Germinal center (tissue), 1 donor: ENCODE results near the gene SPAG16.
"Not testable (repeated sequence)": the region's sequence is repeated elsewhere in the genome, so short reads cannot be mapped to it uniquely, and the experiment has no call there.

ENCODE experiments used
- DNase-seq: peaks from one replicate; pipeline ENCODE4 v3.0.0; 2012; ENCODE audit warnings: mixed read lengths, low spot score

The SPAG16 gene

DNA sequence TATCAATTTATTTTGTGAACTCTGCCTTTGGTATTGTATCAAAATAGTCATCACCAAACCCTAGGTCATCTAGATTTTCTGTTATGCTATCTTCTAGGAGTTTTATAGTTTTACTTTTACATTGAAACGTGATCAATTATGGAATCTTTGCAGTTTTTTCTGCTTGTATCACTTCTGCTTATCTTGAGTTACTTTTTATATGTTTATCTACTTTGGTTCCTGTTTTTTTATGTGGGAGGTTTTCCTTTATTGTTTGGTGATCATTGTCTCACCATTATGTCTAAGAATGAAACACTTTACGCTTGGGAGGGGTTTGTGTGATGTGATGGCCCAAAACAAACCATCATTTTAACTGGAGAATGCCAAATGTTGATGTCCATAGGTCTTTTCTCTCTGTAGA is 261.2 kb downstream of the SPAG16 start:
- no peak for DNase-seq

DNA sequence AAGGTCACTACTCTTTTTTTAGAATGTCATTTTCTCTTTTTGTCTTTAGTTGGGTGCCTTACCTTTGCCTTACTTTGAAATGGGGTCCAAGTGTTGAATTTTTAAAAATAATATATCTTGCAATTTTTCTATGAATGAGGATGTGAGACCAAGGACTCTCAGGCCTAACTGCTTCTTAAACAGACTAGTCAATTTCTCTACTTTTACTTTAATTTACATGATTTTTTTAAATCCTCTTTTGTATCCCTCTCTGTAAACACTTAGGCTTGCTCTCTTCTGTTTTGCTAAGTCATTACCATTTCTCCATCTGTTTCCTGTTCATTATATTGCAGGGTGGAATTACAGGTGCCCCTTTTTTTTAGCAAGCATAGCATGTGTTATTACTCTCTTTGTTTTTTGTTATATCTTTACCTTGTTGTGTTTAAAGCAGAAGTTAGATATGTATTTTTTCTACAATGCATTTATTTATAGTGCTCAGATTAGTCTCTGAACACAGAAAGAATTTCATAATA is 261.8 kb downstream of the SPAG16 start:
- no peak for DNase-seq

DNA sequence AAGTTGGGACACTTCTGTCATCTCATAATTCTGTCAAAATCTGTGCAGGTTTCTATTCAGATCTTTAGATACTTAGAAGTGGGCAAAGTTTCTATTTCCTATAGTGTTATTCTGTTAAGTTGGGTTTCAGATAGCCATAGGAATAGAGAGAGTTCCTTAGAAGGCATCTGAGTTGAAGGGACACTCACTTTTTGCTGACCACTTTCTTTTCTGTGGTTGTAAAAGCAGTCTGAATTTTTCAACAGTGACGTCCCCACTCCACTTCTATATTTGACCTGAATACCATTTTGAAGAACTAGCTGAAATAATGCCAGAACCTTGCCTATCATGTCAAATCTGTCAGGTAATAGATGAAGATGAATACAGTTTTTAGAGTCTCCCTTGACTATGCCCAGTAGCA is 267.3 kb downstream of the SPAG16 start:
- DNase-seq = no peak

DNA sequence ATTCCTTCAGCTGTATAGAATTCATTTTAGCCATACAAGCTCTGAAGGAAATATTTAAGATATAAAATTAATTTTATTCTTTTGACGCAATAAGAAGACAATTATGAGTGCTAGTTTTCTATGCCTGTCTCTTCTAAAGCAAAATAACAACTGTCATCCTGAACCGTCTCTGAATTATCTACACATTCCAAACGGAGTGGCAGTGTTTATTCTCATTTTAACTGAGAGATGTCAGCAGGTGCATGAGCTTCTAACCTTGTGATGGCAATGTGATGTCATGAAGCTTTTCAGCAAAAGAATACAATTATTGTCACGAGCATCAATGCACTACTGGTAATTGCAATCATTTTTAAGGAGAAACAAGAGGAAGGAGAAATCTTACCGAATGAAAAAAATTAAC is 274.8 kb downstream of the SPAG16 start:
- no peak for DNase-seq

DNA sequence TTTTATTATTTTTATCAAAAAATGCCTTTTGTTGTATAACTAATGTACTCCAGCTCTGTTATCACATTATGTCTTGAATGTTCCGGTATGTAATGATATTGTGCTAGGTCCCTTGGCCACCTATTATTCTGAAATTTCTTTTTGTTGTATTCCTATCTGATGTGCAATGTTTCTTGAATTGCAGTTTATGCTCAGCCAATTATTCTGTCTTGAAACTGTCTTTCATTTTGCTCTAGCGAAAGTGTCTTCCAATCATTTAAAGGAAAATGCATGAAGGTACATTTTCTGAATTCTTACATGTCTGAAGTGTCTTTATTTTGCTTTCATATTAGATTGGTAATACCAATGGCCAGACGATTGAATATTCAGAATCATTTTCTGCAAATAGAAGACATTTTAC is 277.5 kb downstream of the SPAG16 start:
- no peak for DNase-seq

DNA sequence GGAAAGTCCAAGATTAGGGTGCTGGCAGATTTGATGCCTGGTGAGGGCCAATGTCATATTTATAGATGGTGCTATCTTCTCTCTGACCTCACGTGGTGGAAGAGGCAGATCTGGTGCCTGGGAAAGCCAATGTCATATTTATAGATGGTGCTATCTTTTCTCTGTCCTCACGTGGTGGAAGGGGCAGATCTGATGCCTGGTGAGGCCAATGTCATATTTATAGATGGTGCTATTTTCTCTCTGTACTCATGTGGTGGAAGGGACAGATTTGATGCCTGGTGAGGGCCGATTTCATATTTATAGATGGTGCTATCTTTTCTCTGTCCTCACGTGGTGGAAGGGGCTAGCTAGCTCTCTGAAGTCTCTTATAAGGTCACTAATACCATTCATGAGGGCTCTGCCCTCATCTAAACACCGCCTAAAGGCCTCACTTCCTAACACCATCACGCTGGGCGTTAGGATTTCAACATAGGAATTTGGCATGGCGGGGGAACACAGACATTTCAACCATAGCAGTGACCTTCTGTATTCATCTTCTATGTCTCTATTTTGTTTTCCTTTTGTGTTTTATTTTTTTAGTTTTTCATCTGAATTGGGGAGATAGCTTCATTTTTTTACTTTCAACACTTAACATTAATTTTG is 278.4 kb downstream of the SPAG16 start:
- DNase-seq = no peak

DNA sequence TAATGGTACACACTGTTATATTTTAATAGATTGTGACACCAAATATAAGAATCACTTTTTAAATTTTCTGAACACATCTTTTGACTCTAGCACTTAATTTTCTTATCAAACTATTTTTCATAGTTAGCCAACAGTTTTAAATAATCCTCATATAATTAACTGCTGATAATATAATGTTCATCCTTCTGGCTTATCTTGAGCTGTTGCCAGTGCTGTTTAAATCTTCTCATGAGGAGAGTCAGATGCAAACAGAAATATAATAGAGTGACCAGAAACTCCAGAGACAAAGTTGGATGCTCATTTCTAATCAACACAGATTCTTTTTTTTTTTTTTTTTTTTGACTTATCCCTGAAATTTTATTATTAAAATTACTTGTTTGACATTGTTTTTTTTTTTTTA is 282.6 kb downstream of the SPAG16 start:
- no peak for DNase-seq

DNA sequence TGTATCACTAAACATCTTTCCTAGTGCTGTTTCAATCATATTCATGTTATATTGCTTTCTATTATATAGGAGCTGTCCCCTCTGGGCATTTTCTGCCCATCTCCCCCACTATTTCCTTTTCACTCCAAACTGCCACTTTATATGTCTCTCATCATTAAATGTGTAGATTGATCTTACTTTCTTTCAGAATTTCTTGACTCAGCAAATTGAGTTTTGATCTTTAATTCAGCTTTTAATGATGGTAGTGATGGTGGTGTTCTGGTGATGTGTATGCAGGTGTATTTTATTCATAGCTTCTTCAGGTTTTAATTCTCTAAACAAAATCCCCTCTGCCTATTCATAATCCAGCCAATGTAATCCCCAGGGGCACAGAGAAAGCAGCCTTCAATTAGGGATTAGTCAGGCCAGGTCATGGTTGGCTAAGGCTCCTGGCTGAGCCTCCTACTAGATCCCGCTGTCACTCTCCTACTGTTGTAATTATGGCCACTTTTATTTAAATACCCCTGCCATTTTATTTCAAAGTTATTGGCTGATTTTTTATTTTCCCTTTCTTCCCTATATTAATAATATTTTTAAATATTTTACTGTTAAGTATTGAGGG is 325.4 kb downstream of the SPAG16 start:
- no peak for DNase-seq

DNA sequence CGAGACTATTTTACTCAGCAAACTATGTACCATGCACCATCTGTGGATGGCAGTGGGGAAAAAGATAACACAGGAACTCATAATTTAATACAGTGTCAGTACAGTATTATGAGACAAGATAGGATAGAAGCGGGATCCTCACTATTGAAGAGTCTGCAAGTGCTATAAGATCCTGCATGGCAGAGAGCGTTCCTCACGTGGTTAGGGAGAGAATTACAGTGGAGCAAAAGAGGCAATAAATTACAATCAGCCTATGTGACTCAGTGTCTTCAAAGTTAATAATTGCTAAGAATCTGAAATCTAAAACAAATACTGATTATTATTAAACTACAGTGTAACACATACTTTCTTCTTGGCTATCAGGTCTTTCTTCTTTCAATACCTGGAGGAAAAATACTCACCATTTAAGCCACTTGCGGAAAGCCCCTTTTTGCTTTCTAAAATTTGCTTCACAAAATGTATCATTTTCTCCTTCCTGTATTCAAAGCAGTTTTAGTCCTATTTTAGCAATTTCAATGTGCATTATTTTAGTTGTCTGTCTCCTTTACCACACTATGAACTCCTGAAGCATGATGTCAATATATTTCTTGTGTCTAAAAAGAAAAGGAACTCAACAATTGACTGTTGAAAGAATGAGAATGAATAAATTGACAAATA is 342.9 kb downstream of the SPAG16 start:
- peak; percentile 7 for DNase-seq

DNA sequence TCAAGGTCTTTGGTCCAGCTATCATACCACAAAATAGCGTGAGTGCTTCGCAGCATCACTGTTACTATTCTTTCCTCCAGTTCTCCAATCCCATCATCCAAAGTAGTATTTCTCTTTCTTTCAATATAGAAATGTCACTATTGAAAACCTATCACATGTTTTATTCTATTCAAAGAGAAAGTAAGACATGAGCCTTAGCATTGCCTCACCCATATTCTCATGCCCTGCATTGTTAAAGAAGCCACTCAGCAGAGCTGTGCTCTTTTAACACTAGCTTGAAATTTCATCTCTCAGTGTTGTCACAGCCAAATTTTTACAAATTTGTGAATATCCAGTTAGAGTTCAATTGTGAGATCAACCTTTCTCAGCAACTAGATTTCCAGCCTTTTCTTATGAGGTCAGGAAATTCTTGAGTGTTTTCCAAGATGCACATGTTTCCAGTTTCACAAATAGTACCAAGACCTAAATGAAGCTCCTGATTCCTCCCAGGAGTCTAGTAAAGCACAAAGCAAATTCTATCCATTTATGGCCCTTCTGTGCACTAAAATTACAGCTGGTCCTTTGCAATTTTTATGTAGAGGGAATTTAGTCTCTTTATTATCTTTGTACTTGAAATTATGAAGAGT is 343.7 kb downstream of the SPAG16 start:
- DNase-seq = no peak

DNA sequence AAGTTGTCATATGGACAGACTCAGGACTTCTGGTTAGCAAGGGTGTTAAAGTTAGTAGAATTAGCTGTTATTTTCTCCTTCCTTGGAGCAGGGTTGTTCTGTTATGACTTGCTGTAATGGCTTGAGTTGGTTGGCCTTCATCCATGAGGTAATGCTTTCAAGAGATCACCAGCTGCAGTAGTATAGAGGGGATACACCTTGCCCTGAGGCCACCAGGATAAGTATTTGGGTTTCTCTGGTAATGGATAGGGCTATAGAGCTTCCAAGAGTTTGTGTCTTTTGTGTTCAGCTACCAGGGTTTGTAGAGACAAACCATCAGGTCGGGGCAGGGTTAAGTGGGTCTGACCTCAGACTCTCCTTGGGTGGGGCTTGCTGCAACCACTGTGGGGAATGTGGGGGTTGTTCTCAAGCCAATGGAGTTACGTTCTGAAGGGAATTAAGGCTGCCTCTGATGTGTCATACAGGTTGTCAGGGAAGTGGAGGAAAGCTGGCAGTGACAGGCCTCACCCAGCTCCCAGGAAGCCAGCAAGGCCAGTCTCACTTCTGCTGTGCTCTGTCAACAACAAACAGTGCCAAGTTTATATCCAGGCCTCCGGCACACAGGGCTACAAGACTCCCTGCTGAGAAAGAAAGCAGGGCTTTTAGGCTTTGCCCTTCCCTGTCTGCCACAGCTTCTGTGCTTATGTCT is 356.6 kb downstream of the SPAG16 start:
- no peak for DNase-seq

DNA sequence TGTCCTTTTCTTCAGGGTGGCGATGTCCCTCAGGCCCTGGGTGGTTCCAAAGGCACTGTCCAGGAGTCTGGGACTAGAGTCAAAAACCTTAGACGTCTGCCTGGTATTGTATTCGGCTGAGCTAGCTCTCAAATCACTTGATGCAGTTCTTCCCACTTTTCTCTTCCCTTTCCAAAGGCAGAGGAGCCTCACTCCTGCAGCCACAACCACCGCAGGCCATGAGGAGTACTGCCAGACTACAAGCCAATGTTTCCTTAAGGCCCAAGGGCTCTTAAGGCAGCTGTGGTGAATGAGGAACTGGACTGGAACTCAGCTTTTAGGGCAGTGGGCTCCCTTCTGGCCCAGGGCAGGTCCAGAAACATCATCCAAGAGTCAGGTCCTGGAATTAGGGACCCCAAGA is 360.7 kb downstream of the SPAG16 start:
- no peak for DNase-seq

DNA sequence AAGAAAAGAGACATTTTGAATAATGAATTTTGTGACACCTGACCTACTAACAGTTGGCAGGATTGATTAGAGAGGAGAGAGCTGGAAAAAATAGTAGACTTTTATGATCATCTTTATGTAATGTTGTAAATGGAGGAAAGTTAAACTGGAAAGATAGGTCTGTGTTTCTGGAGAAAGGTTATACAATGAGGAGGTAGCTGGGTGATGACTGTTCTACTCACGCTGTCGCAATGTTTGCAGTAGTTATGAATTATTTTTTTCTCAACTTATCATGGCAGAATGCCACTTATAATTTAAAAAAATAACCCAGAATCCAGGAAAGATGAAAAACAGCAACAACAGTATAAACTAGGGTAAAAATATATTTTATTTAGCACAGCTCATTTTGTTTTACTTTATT is 364.9 kb downstream of the SPAG16 start:
- no peak for DNase-seq

DNA sequence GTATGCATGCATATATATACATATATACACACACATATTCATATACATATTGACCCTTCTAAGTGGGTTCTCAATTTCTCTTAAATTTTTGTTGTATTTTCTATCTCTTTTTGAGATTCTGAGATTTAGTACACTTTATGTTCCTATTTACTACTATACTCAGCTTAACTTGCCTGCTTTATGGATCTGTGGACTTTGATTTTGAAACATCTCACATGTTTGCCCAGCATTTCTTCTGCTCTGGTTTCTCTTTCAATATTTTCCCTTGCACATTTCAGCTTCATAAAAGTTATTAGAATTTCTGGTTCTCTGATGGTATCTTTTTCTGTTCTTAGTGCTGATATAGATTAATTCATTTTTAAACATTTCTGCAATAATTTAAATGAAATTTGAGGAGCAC is 380.6 kb downstream of the SPAG16 start:
- no peak for DNase-seq

DNA sequence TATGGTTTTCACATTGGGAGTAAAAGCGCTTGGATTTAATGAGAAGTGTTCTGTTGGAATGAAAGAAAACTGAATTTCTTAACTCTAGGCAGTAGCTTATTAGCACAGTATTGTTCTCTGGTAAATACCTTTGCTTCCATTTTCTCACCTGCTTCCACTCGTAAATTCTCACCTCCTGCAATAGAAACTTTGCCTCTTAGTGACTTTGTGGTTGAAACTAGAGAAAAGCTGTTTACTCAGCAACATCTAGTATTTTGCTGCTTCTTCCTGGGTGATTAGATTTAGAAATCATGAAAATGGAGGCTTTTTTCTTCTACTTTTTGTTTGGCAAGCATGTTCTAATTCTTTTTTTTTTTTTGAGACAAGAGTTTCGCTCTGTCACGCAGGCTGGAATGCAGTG is 385.4 kb downstream of the SPAG16 start:
- DNase-seq = no peak

DNA sequence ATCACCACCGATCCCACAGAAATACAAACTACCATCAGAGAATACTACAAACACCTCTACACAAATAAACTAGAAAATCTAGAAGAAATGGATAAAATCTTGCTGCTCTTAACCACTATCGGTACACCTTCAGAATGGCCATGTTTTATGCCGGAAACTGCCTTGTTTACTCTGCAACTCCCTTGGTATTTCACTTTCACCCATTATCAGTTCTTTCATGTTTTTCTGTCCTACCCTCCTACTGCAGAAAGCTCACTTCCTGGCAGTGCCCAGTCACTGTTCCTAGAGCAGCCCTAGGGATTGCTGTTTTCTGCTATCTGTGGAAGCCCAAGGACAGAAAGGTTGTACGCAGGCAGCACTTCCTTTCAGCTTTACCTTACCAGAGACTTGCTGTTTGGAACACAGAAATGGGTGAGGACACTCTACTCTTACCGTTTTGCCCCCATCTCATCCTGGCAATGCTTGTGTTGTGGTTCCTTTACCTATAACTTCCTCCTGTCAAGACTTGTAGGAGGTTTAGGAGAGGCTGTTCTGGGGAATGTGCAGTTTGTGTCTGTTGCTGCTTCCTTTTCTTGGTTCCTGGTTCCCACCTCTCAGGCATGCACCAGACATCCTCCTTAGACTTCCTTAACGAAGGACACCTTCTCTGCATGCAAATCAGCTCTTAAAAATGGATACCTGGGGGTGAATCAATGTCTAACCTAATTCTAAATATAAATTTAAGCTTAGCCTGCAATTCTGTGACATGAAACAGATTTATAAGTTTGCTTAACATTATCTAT is 394.4 kb downstream of the SPAG16 start:
- peak; percentile 32 for DNase-seq

DNA sequence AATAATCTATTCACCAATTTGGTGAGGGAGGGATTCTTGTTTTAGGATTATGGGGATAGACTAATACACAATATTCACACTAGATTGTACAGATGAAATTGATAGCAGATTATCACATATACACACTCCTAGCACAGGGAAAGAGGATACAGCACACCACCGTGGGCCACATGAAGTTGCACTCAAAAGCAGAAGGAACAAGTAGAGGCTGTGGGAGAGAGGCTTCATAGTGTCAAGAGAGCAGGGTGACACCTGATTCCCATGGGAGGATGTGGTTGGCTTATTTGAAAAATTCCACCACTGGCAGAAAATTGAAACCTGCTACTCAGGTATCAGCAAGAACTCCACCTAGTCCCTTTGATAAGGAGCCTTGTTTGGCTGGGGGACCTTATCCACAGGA is 395.6 kb downstream of the SPAG16 start:
- peak; percentile 13 for DNase-seq

DNA sequence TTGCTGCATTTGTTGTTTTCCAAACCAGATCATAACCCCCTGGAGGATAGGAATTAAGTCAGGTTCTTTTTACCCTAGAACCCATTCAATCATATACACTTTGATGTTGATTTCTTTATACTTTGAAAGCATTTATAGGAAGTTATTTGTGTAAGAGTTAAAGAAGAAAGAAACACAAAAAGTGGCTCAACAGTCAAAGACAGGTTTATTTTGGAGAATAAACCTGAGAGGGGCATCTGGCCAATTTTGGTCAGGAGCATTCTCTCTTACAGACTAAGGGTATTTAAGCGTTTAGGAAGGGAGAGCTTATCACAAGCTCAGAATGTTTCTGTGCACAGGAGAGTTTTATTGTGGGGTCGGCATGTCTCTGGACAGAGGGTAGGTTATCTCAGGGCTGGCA is 398.0 kb downstream of the SPAG16 start:
- DNase-seq = no peak

DNA sequence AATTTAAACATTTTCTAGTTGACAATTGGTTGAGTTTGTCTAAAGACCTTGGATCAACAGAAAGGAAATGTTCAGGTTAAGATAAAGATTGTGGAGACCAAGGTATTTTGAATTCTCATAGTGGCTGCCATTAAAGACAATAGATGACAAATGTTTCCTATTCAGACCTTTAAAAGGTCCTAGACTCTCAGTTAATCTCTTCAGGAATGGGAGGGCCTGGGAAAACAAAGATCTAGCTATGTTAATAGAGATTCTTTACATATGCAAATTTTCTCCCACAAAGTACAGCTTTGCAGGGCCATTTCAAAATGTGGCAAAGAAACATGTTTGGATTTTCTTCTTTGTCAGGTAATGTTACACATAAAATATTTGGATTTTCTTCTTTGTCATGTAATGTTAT is 403.9 kb downstream of the SPAG16 start:
- no peak for DNase-seq

DNA sequence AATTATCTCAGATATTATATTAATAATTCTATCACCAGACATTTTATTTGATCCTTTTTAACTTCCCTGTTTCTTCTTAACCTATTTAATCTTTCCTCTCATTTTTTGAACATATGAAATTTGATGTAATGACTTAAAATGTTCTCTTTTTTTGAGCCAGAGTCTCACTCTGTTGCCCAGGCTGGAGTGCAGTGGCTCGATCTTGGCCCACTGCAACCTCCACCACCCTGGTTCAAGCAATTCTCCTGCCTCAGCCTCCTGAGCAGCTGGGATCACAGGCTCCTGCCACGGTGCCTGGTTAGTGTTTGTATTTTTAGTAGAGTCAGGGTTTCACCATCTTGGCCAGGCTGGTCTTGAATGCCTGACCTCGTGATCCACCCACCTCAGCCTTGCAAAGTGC is 404.6 kb downstream of the SPAG16 start:
- DNase-seq = not testable (repeated sequence)

DNA sequence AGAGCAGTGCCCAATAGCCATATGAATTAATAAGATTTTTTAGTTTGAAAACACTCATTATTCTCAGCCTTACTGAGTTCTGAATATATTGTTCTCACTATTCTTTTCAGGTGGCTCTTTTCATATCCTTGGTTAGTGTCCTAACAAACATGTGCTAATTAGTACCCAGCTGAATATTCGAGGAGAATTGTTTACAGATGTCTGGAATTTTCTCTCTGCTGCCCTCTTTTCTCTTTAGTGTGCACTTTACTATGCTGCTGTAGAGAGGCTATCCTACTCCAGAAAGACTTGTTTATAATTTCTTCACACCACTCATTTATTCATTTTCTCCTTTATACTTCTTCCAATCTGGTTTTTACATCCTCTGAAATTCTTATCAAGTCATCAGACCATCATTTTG is 405.3 kb downstream of the SPAG16 start:
- DNase-seq = no peak

DNA sequence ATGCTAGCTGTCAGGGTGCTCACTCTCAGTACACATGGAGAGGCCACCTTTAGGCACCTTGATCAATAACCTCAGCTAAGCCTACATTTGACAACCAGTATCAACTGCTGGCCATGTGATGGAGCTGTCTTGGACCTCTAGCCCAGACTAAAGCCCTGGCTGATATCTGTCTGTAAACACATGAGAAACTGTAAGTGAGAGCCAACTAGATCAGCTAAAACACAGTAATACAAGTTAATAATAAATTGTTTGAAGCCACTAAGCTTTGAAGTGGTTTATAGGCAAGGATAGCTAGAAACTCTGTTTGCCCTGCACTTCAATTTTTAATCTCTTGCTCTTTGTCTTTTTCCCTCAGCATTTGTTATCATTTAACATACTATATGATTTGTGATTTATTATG is 407.1 kb downstream of the SPAG16 start:
- DNase-seq = no peak
